Inflammatory macrophage (primary cell): Measurements from ENCODE around the gene WASHC3.

Experiments used
- DNase-seq, 2 donors: peaks; one replicate each; pipeline ENCODE4 v3.0.0-alpha.2; 2020 to 2022

WASHC3 gene

GRCh38 chr12:101967506-101967905, 94.3 kb downstream of the WASHC3 start:
- peak; percentile 8 to 21 for DNase-seq

- DNase-seq = no peak
Measured at GRCh38 chr12:101966496-101966895, 95.3 kb downstream of the WASHC3 start.

GRCh38 chr12:101963697-101964096, 98.1 kb downstream of the WASHC3 start:
- no peak for DNase-seq
